ENCODE data around the gene PRKN. TPM values are rescaled to one million over a fixed set of nuclear protein-coding genes. Genes with fewer than 3 reads are reported as not detected.

Gene PRKN
- total RNA-seq, 3 donors from 2014 or later: 0.05 to 0.13 TPM; not detected in 1

GRCh38 chr6:161649841-161650240, 1077.7 kb downstream of the PRKN start:
- ATAC-seq: no peak
- H3K4me3 Mint-ChIP-seq: no peak overlapping the region

GRCh38 chr6:161649068-161649467, 1078.5 kb downstream of the PRKN start:
- Mint-ChIP-seq H3K9me3 (peaks cover 9% of the 10 kb centered on the region), H3K4me1 (ENCODE audit: low read depth) (no peaks in the 10 kb centered on the region), H3K27me3 (ENCODE audit: low read depth) (no peaks in the 10 kb centered on the region), H3K36me3 (ENCODE audit: insufficient read depth) (no peaks in the 10 kb centered on the region), H3K4me3 (no peak overlapping the region)
- ATAC-seq: no peak
- DNase-seq: no peak

More at GRCh38 chr6:161649841-161650240, 1077.7 kb downstream of the PRKN start:
- no peaks in the 10 kb centered on the region for H3K27me3 Mint-ChIP-seq (ENCODE audit: low read depth)
- H3K4me1 Mint-ChIP-seq (ENCODE audit: low read depth): no peaks in the 10 kb centered on the region
- no peak for DNase-seq
- H3K36me3 Mint-ChIP-seq (ENCODE audit: insufficient read depth): no peaks in the 10 kb centered on the region
- H3K9me3 Mint-ChIP-seq: peaks cover 9% of the 10 kb centered on the region

- Mint-ChIP-seq H3K36me3 (ENCODE audit: insufficient read depth) (no peaks in the 10 kb centered on the region), H3K4me1 (ENCODE audit: low read depth) (no peaks in the 10 kb centered on the region), H3K27me3 (ENCODE audit: low read depth) (no peaks in the 10 kb centered on the region), H3K9me3 (peaks cover 9% of the 10 kb centered on the region), H3K4me3 (no peak overlapping the region)
- DNase-seq (no peak), ATAC-seq (no peak)
These were observed 1080.3 kb downstream of the PRKN start for GRCh38 chr6:161647234-161647633.

GRCh38 chr6:161644521-161644920, 1083.0 kb downstream of the PRKN start:
- DNase-seq: no peak
- peaks cover 3% of the 10 kb centered on the region for H3K9me3 Mint-ChIP-seq
- no peak overlapping the region for H3K4me3 Mint-ChIP-seq
- no peak for ATAC-seq
- no peaks in the 10 kb centered on the region for H3K36me3 Mint-ChIP-seq (ENCODE audit: insufficient read depth)
- no peaks in the 10 kb centered on the region for H3K4me1 Mint-ChIP-seq (ENCODE audit: low read depth)
- H3K27me3 Mint-ChIP-seq (ENCODE audit: low read depth): no peaks in the 10 kb centered on the region

DNA sequence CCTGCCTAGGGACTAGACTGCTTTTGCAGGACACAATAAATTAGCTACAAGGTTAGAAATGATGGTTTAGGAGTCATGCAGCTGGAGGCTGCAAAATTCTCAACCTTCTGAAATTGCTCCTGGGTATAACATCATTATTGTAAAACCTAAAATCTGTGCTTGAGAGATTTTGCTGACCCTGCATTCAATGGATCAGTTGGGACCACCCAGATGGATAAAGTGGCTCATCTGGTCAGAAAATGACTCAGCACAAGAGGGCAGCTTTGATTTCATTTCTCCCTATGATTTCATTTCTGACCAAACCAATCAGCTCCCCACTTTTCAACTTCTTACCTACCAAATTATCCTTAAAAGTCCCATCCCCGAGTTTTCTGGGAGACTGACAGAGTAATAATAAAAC, 1086.4 kb downstream of the PRKN start:
- H3K36me3 Mint-ChIP-seq (ENCODE audit: insufficient read depth): no peaks in the 10 kb centered on the region
- DNase-seq: no peak
- no peak overlapping the region for H3K4me3 Mint-ChIP-seq
- H3K27me3 Mint-ChIP-seq (ENCODE audit: low read depth): no peaks in the 10 kb centered on the region
- peaks cover 3% of the 10 kb centered on the region for H3K9me3 Mint-ChIP-seq
- no peaks in the 10 kb centered on the region for H3K4me1 Mint-ChIP-seq (ENCODE audit: low read depth)
- ATAC-seq: no peak

DNA sequence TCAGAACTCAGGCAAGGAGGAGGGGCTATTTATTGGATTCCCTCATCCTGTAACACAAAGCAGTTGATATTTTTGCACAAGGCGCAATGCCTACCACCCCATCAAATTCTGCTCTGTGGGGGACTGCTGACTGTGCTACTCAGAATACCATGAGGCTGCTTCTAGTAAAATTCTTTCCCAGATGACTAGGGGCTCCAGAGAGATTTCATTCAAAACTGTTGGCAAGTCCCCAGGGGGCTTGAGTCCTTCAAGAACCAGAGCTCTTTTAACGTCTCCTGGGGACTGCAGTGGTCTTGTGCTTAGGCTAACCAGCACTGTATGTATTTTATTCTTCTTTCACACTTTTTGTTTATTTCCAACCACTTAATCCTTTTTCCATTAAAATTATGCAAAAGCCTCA, 1087.8 kb downstream of the PRKN start:
- Mint-ChIP-seq H3K4me1 (ENCODE audit: low read depth) (no peaks in the 10 kb centered on the region), H3K27me3 (ENCODE audit: low read depth) (no peaks in the 10 kb centered on the region), H3K36me3 (ENCODE audit: insufficient read depth) (no peaks in the 10 kb centered on the region)

DNA sequence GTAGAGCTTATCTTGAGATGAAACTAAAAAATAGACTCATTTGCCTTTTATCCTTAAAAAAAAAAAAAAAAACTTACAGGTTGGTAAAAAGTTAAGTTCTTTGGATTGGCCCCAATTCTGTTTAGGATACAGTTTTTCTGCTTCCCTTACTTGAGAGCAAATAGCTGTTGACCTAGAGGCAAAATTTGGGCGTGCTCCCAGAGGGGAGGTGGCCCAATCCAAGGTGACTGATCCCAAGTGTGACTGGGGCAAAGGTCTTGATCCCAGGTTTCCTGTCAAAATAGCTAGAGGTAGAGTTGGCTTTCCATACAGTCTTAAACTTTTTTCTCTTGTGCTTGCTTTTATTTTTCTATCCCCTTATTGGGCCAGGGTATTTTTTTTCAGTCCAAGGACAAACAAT, 1089.9 kb downstream of the PRKN start:
- no peaks in the 10 kb centered on the region for H3K9me3 Mint-ChIP-seq
- ATAC-seq: no peak
- peaks cover 2% of the 10 kb centered on the region for H3K4me1 Mint-ChIP-seq (ENCODE audit: low read depth)
- H3K27me3 Mint-ChIP-seq (ENCODE audit: low read depth): no peaks in the 10 kb centered on the region
- H3K4me3 Mint-ChIP-seq: no peak overlapping the region
- DNase-seq: no peak
- H3K36me3 Mint-ChIP-seq (ENCODE audit: insufficient read depth): no peaks in the 10 kb centered on the region

More for the DNA sequence above, 1087.8 kb downstream of the PRKN start:
- Mint-ChIP-seq H3K9me3 (no peaks in the 10 kb centered on the region), H3K4me3 (no peak overlapping the region)
- ATAC-seq (no peak), DNase-seq (no peak)

GRCh38 chr6:161636882-161637430, 1090.6 kb downstream of the PRKN start:
- H3K4me3 Mint-ChIP-seq: no peak overlapping the region
- peaks cover 6% of the 10 kb centered on the region for H3K4me1 Mint-ChIP-seq (ENCODE audit: low read depth)
- ATAC-seq (no peak), DNase-seq (no peak)
- no peaks in the 10 kb centered on the region for H3K9me3 Mint-ChIP-seq
- H3K36me3 Mint-ChIP-seq (ENCODE audit: insufficient read depth): no peaks in the 10 kb centered on the region
- H3K27me3 Mint-ChIP-seq (ENCODE audit: low read depth): no peaks in the 10 kb centered on the region

GRCh38 chr6:161635975-161636374, 1091.6 kb downstream of the PRKN start:
- peaks cover 6% of the 10 kb centered on the region for H3K4me1 Mint-ChIP-seq (ENCODE audit: low read depth)
- H3K9me3 Mint-ChIP-seq: no peaks in the 10 kb centered on the region
- ATAC-seq: no peak
- no peak overlapping the region for H3K4me3 Mint-ChIP-seq
- no peaks in the 10 kb centered on the region for H3K36me3 Mint-ChIP-seq (ENCODE audit: insufficient read depth)
- DNase-seq: no peak
- H3K27me3 Mint-ChIP-seq (ENCODE audit: low read depth): no peaks in the 10 kb centered on the region

DNA sequence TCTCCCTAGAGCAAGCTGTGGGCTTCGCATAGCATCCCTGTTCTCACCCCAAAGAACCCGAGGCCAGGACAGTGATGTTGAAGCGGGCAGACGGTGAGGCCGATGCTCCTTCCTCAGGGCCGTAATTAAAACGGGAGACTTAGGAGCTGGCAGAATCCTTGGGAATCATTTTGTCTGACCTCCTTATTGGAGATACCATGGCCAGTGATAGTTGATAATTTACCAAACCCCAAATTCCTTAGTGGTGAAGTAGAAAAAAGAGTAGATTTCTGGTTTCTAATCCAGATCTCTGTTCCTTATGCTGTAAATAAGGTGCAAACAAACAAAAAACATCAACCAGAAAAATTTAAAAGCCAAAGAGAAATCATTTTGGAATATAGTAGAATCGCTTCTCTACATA, 1092.7 kb downstream of the PRKN start:
- ATAC-seq (no peak), DNase-seq (no peak)
- Mint-ChIP-seq H3K4me3 (no peak overlapping the region), H3K9me3 (no peaks in the 10 kb centered on the region), H3K36me3 (ENCODE audit: insufficient read depth) (no peaks in the 10 kb centered on the region), H3K27me3 (ENCODE audit: low read depth) (no peaks in the 10 kb centered on the region), H3K4me1 (ENCODE audit: low read depth) (peaks cover 6% of the 10 kb centered on the region)

GRCh38 chr6:161631676-161632194, 1095.8 kb downstream of the PRKN start:
- H3K36me3 Mint-ChIP-seq (ENCODE audit: insufficient read depth): no peaks in the 10 kb centered on the region

GRCh38 chr6:161630674-161631073, 1096.9 kb downstream of the PRKN start:
- no peak for DNase-seq
- Mint-ChIP-seq H3K4me1 (ENCODE audit: low read depth) (peaks cover 6% of the 10 kb centered on the region), H3K4me3 (no peak overlapping the region), H3K36me3 (ENCODE audit: insufficient read depth) (no peaks in the 10 kb centered on the region), H3K9me3 (no peaks in the 10 kb centered on the region), H3K27me3 (ENCODE audit: low read depth) (no peaks in the 10 kb centered on the region)
- ATAC-seq: no peak

More at GRCh38 chr6:161631676-161632194, 1095.8 kb downstream of the PRKN start:
- Mint-ChIP-seq H3K4me1 (ENCODE audit: low read depth) (peaks cover 6% of the 10 kb centered on the region), H3K9me3 (no peaks in the 10 kb centered on the region), H3K4me3 (no peak overlapping the region), H3K27me3 (ENCODE audit: low read depth) (no peaks in the 10 kb centered on the region)
- ATAC-seq (no peak), DNase-seq (no peak)

DNA sequence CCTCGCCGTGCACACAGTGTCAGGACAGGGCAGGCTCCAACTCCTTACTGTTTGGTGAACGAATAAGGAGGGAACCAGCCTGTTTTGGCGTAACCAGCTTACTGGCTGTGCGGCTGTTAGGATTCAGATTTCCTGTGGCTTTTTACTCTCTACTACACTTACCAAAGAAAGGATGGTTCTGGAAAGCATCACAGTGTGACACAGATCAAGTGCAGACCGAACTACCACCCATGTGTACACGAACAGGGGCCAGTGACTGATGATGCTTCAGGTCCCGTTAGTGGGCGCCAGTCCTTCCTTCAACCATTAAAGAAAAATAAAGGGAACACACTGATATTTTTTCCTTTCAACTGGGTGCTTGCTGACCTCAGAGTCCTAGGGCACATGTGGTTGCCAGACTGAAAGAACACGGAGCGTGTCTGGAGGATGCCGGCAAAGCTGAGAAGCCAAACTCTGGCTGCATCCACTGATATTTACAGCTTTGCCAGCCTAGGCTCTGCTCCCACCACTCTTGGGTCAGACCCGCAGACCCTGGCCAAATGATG, 1101.4 kb downstream of the PRKN start:
- DNase-seq: no peak
- no peak overlapping the region for H3K4me3 Mint-ChIP-seq
- H3K36me3 Mint-ChIP-seq (ENCODE audit: insufficient read depth): no peaks in the 10 kb centered on the region
- no peaks in the 10 kb centered on the region for H3K27me3 Mint-ChIP-seq (ENCODE audit: low read depth)
- no peak for ATAC-seq
- H3K9me3 Mint-ChIP-seq: no peaks in the 10 kb centered on the region
- H3K4me1 Mint-ChIP-seq (ENCODE audit: low read depth): no peaks in the 10 kb centered on the region

- Mint-ChIP-seq H3K9me3 (no peaks in the 10 kb centered on the region), H3K27me3 (ENCODE audit: low read depth) (no peaks in the 10 kb centered on the region), H3K4me3 (no peak overlapping the region), H3K4me1 (ENCODE audit: low read depth) (no peaks in the 10 kb centered on the region), H3K36me3 (ENCODE audit: insufficient read depth) (no peaks in the 10 kb centered on the region)
- DNase-seq (no peak), ATAC-seq (no peak)
These were observed 1103.5 kb downstream of the PRKN start for GRCh38 chr6:161624111-161624510.

DNA sequence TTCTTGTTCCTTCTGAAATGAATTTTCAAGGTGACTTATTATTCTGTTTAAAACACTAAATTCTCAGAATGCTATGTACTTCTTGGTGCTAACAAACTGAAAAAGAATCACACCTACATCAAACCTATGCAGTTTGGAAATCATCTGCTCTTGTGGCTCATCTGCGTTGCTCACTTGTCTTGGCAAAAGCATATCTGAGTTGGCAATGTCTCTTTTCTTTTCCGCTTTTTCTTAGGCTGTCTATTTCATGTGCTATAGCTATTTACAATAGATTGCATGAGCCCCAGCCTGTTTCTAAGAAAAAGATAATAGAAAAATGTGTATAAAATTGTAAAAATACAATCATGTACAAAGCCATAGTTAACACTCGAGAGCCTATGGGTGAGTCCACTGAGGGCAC, 1104.8 kb downstream of the PRKN start:
- ATAC-seq (no peak), DNase-seq (no peak)
- H3K4me1 Mint-ChIP-seq (ENCODE audit: low read depth): no peaks in the 10 kb centered on the region
- no peaks in the 10 kb centered on the region for H3K27me3 Mint-ChIP-seq (ENCODE audit: low read depth)
- H3K36me3 Mint-ChIP-seq (ENCODE audit: insufficient read depth): no peaks in the 10 kb centered on the region
- H3K9me3 Mint-ChIP-seq: no peaks in the 10 kb centered on the region
- H3K4me3 Mint-ChIP-seq: no peak overlapping the region

Measured in activated T-cell treated with anti-CD3 and anti-CD28 coated beads, Interleukin-2, amount 50 U/mL, for 4 hours (primary cell).